ENCODE data around the gene SCN1B.

The SCN1B gene

GRCh38 chr19:35061583-35062373 is 31.5 kb downstream of the SCN1B start:
- Histone ChIP-seq H3K36me3 (ENCODE audit: low read depth) (no peaks in the 10 kb centered on the region), H3K27ac (ENCODE audit: poor library complexity, severe bottlenecking) (no peak overlapping the region), H3K4me1 (ENCODE audit: insufficient read depth, poor library complexity, severe bottlenecking) (no peaks in the 10 kb centered on the region), H3K27me3 (ENCODE audit: insufficient read depth, poor library complexity, severe bottlenecking) (no peaks in the 10 kb centered on the region), H3K4me3 (ENCODE audit: severe bottlenecking) (no peak overlapping the region), H3K9me3 (ENCODE audit: severe bottlenecking) (no peaks in the 10 kb centered on the region)
- ATAC-seq (ENCODE audit: low read depth) (no peak), DNase-seq (ENCODE audit: low spot score) (no peak)
- TF ChIP-seq CTCF (IDR thresholded peaks at IDR 0.05; ENCODE audit: poor library complexity, severe bottlenecking) = no peak

- Histone ChIP-seq H3K27ac (ENCODE audit: poor library complexity, severe bottlenecking) (no peak overlapping the region), H3K4me3 (ENCODE audit: severe bottlenecking) (no peak overlapping the region), H3K4me1 (ENCODE audit: insufficient read depth, poor library complexity, severe bottlenecking) (no peaks in the 10 kb centered on the region), H3K36me3 (ENCODE audit: low read depth) (no peaks in the 10 kb centered on the region), H3K9me3 (ENCODE audit: severe bottlenecking) (no peaks in the 10 kb centered on the region), H3K27me3 (ENCODE audit: insufficient read depth, poor library complexity, severe bottlenecking) (no peaks in the 10 kb centered on the region)
- DNase-seq (ENCODE audit: low spot score) (no peak), ATAC-seq (ENCODE audit: low read depth) (no peak)
- TF ChIP-seq CTCF (IDR thresholded peaks at IDR 0.05; ENCODE audit: poor library complexity, severe bottlenecking) = no peak
These were observed 32.7 kb downstream of the SCN1B start for GRCh38 chr19:35062942-35063341.

GRCh38 chr19:35063940-35064818 is 33.9 kb downstream of the SCN1B start:
- ATAC-seq (ENCODE audit: low read depth) (peak; percentile 51), DNase-seq (ENCODE audit: low spot score) (no peak)
- Histone ChIP-seq H3K27ac (ENCODE audit: poor library complexity, severe bottlenecking) (no peak overlapping the region), H3K27me3 (ENCODE audit: insufficient read depth, poor library complexity, severe bottlenecking) (no peaks in the 10 kb centered on the region), H3K4me3 (ENCODE audit: severe bottlenecking) (no peak overlapping the region), H3K36me3 (ENCODE audit: low read depth) (no peaks in the 10 kb centered on the region), H3K4me1 (ENCODE audit: insufficient read depth, poor library complexity, severe bottlenecking) (peaks cover 7% of the 10 kb centered on the region), H3K9me3 (ENCODE audit: severe bottlenecking) (no peaks in the 10 kb centered on the region)
- no peak for TF ChIP-seq CTCF (IDR thresholded peaks at IDR 0.05; ENCODE audit: poor library complexity, severe bottlenecking)

GRCh38 chr19:35065574-35065973 is 35.3 kb downstream of the SCN1B start:
- H3K4me1 ChIP-seq (ENCODE audit: insufficient read depth, poor library complexity, severe bottlenecking) = peaks cover 7% of the 10 kb centered on the region
- H3K9me3 ChIP-seq (ENCODE audit: severe bottlenecking) = no peaks in the 10 kb centered on the region
- ATAC-seq (ENCODE audit: low read depth) (no peak), DNase-seq (ENCODE audit: low spot score) (no peak)
- H3K36me3 ChIP-seq (ENCODE audit: low read depth) = no peaks in the 10 kb centered on the region
- no peak overlapping the region for H3K4me3 ChIP-seq (ENCODE audit: severe bottlenecking)
- H3K27me3 ChIP-seq (ENCODE audit: insufficient read depth, poor library complexity, severe bottlenecking) = no peaks in the 10 kb centered on the region
- TF ChIP-seq CTCF (IDR thresholded peaks at IDR 0.05; ENCODE audit: poor library complexity, severe bottlenecking) = no peak
- H3K27ac ChIP-seq (ENCODE audit: poor library complexity, severe bottlenecking) = no peak overlapping the region

All from RWPE2 (cell line).